ENCODE data around the gene COL5A1.

- TF ChIP-seq POLR2A (IDR thresholded peaks at IDR 0.05) (no peak), CTCF (IDR thresholded peaks at IDR 0.05) (no peak), EP300 (IDR thresholded peaks at IDR 0.05) (no peak)
Observed at GRCh38 chr9:134637241-134637640, 4.4 kb upstream of the COL5A1 start.

Measured in upper lobe of left lung (tissue), 4 donors.